ENCODE data around the gene SERINC2. TPM values are rescaled to one million over a fixed set of nuclear protein-coding genes. Genes with fewer than 3 reads are reported as not detected.
A peak's percentile ranks its signal among the peaks of the same experiment; 100 is the strongest.
"Not testable (repeated sequence)": the region's sequence is repeated elsewhere in the genome, so short reads cannot be mapped to it uniquely, and the experiment has no call there.

The SERINC2 gene
- total and polyA plus RNA-seq, 9 of the 15 experiments (the other 6 are each of a cell fraction or from before 2014, with no cell fraction given), result 0.07 to 1.2 (median 0.70) TPM; not detected in 2

- TF ChIP-seq RFX5 (IDR thresholded peaks at IDR 0.05; ENCODE audit: low read depth, low read length), result no peak
- no peak for TF ChIP-seq ELF4 (CRISPR knock-in tag; IDR thresholded peaks at IDR 0.05)
Observed at GRCh38 chr1:31429583-31429982, 16.6 kb downstream of the SERINC2 start (continued).

GRCh38 chr1:31431351-31432257 lies 18.6 kb downstream of the SERINC2 start:
- peaks cover 0 to 12% of the 10 kb centered on the region in 2 experiments; a peak in 1 of 5 replicates for H3K4me1 ChIP-seq (replicated peaks in 1 of 2; ENCODE audit: control insufficient read depth in 2 of 2, insufficient read depth in 2 of 2, low read length in 2 of 2)
- H3K79me2 ChIP-seq (ENCODE audit: control insufficient read depth, insufficient read depth, low read length); H3K36me3 ChIP-seq (ENCODE audit: control insufficient read depth, insufficient read depth, low read length); CTCF ChIA-PET (ENCODE audit: low intra/inter-chr PET ratio); BruUV-seq (replicated peaks); H3K4me3 ChIP-seq; intact Hi-C loops (cut with micrococcal nuclease); in situ Hi-C loops (cut with MboI); H2AFZ ChIP-seq (ENCODE audit: low read depth, low read length); H3K4me2 ChIP-seq (ENCODE audit: insufficient read depth, low read length); H3K27ac ChIP-seq (ENCODE audit: extremely low read depth, low read depth, low read length); ATAC-seq; DNase-seq (ENCODE audit: extremely low read depth in 1 of 4, low spot score in 3 of 4); H3K9me1 ChIP-seq (ENCODE audit: control insufficient read depth, insufficient read depth, low read length); H3K9ac ChIP-seq (ENCODE audit: insufficient read depth in 1 of 2, low read depth in 2 of 2, low read length in 2 of 2); H3K9me3 ChIP-seq (replicated peaks; ENCODE audit: control insufficient read depth, insufficient read depth, low read depth, low read length): not testable (repeated sequence)
- peaks cover 3 to 22% of the 10 kb centered on the region in 2 experiments; a peak in 2 of 5 replicates for H3K27me3 ChIP-seq (ENCODE audit: control insufficient read depth in 2 of 2, insufficient read depth in 2 of 2, low read length in 2 of 2)
- 6% methylated on average over 3 of the region's 3 CpGs for WGBS (ENCODE audit: insufficient coverage, low coverage, missing lambda C conversion rate)
- peak; percentile 75 for FAIRE-seq
- H4K20me1 ChIP-seq (replicated peaks; ENCODE audit: control insufficient read depth, insufficient read depth, low read length), result peaks cover 11% of the 10 kb centered on the region; the same call in 1 of the 2 replicates
- POLR2A ChIA-PET, result interaction anchor here (0.7 kb wide), 1 partner anchor 328 kb away, joined by 3 read pairs; no protein-coding TSS in a partner anchor

Measured in K562 (cell line).